ENCODE measurements around the gene CT47C1. TPM values are rescaled to one million over a fixed set of nuclear protein-coding genes. Genes with fewer than 3 reads are reported as not detected.

Gene CT47C1
- total and polyA plus RNA-seq, 9 of the 15 experiments (the other 6 are each of a cell fraction or from before 2014, with no cell fraction given): not detected

GRCh38 chrX:119107206-119107605 lies 34.4 kb downstream of the CT47C1 start:
- no TSS peak for BruUV-seq (replicated peaks)
- DNase-seq (ENCODE audit: extremely low read depth in 1 of 4, low spot score in 3 of 4) (no peak), ATAC-seq (no peak), FAIRE-seq (no peak)
- Histone ChIP-seq H4K20me1 (replicated peaks; ENCODE audit: control insufficient read depth, insufficient read depth, low read length) (no peaks in the 10 kb centered on the region), H3K27me3 (ENCODE audit: control insufficient read depth in 2 of 2, insufficient read depth in 2 of 2, low read length in 2 of 2) (no peaks in the 10 kb centered on the region), H3K27ac (ENCODE audit: extremely low read depth, low read depth, low read length) (no peak overlapping the region), H3K4me3 (no peak overlapping the region), H2AFZ (ENCODE audit: low read depth, low read length) (no peak overlapping the region), H3K4me2 (ENCODE audit: insufficient read depth, low read length) (no peak overlapping the region), H3K9me1 (ENCODE audit: control insufficient read depth, insufficient read depth, low read length) (no peaks in the 10 kb centered on the region), H3K79me2 (ENCODE audit: control insufficient read depth, insufficient read depth, low read length) (no peaks in the 10 kb centered on the region), H3K4me1 (replicated peaks in 1 of 2; ENCODE audit: control insufficient read depth in 2 of 2, insufficient read depth in 2 of 2, low read length in 2 of 2) (no peaks in the 10 kb centered on the region), H3K9me3 (replicated peaks; ENCODE audit: control insufficient read depth, insufficient read depth, low read depth, low read length) (no peaks in the 10 kb centered on the region), H3K36me3 (ENCODE audit: control insufficient read depth, insufficient read depth, low read length) (no peaks in the 10 kb centered on the region), H3K9ac (ENCODE audit: insufficient read depth in 1 of 2, low read depth in 2 of 2, low read length in 2 of 2) (no peak overlapping the region)
- POLR2A ChIA-PET: no interaction called here
- CTCF ChIA-PET (ENCODE audit: low intra/inter-chr PET ratio): no interaction called here
- in situ Hi-C loops (cut with MboI) (no loop called here), intact Hi-C loops (cut with micrococcal nuclease) (no loop called here)
- TF ChIP-seq ZKSCAN1 (IDR thresholded peaks at IDR 0.05; ENCODE audit: low read depth, low read length) (no peak), KLF13 (tag; IDR thresholded peaks at IDR 0.05; ENCODE audit: borderline replicate concordance, low read depth) (no peak), REST (IDR thresholded peaks at IDR 0.05; ENCODE audit: borderline replicate concordance) (no peak), REST (CRISPR knock-in tag; IDR thresholded peaks at IDR 0.05; ENCODE audit: low read depth) (no peak), RUNX1 (IDR thresholded peaks at IDR 0.05; ENCODE audit: low read depth) (no peak), RNF219 (CRISPR knock-in tag; IDR thresholded peaks at IDR 0.05) (no peak), CREB3 (tag; conservative IDR thresholded peaks at IDR 0.05; ENCODE audit: low read depth) (no peak), CHD2 (IDR thresholded peaks at IDR 0.05; ENCODE audit: low read depth, low read length) (no peak), SREBF1 (IDR thresholded peaks at IDR 0.05; ENCODE audit: borderline replicate concordance, low read depth, low read length) (no peak), ZFP30 (CRISPR knock-in tag; IDR thresholded peaks at IDR 0.05; ENCODE audit: borderline replicate concordance) (no peak), WHSC1 (IDR thresholded peaks at IDR 0.05; ENCODE audit: low read length) (no peak), KAT2B (IDR thresholded peaks at IDR 0.05; ENCODE audit: low read depth, low read length) (no peak), SNAPC5 (CRISPR knock-in tag; IDR thresholded peaks at IDR 0.05) (no peak), YBX1 (IDR thresholded peaks at IDR 0.05) (no peak)

Measured in K562 (cell line).